ENCODE measurements around the gene EBLN1.

EBLN1 gene

DNA sequence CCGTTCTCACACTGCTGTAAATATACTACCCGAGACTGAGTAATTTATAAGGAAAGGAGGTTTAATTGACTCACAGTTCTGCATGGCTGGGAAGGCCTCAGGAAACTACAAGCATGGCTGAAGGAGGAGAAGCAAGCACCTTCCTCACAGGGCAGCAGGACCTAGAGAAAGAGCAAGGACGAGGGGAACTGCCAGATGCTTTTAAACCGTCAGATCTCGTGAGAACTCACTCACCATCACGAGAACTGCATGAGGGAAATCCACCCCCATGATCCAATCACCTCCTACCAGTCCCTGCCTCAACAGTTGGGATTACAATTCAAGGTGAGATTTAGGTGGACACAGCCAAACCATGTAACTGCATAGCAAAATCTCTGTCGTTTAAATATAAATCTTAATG is at the start of gene EBLN1:
Gene EBLN1, minus strand, starts transcription at position 174 of the 400 bp plus-strand sequence. CDS start 8,032 bp downstream, outside the sequence.
- DNase-seq, result no peak

DNA sequence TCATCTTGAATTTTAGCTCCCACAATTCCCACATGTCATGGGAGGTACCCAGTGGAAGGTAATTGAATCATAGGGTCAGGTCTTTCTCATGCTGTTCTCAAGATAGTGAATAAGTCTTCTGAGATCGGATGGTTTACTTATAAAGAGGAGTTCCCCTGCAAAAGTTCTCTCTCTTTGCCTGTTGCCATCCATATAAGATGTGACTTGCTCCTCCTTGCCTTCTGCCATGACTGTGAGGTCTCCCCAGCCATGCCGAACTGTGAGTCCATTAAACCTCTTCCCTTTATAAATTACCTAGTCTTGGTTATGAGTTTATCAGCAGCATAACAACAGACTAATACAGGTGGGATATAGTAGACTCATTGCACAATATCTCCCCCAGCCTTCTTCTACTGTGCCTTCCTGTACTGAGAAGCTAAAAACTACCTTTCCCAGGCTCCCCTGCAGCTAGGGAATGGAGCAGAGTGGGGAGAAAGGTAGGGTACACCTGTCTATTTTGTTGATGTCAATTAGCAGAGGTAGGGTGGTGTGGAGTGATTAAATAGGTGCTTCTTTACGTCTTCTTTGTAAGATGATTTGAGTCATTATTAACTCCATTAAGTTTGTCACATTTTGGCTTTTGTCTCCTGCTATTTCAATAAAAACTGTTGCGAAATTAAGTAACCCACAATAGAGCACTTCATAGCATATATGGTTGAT is 48.2 kb upstream of the EBLN1 start:
- DNase-seq, result no peak

DNA sequence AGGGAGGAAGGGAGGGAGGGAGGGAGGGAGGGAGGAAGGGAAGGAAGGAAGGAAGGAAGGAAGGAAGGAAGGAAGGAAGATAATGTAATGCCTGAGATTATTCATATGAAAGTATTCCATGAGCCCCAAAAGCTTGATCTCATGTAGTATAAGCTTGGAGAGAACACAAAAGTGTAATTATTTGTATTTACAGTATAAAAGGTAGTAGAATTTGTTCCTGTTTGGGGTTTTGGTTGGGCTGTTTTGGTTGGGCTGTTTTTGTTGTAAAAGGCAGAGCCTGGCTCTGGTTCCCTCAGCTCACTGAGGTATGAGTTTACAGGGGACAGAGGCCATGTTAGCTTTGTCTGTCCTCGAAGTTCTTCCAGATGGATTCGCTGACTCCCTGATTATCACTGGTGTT is 45.3 kb upstream of the EBLN1 start:
- no peak for DNase-seq

DNA sequence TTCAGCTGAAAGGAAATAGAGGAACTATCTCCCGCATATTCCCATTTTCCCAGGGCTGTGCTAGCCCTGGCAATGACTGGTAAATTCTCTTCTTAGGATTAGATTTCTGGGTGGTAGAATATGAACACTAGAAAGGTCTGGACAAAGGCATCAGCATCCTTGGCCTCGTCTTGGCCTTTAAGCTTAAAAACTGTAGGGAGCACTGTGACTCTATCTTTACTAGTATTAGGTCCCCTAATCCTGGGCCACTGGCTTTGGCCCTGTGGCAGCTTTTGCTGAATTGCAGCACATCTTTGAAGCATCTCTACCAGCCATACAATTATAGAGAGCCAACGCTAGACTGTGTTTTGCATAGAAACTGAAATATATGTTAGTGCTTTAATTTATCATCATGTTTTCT is 41.5 kb upstream of the EBLN1 start:
- no peak for DNase-seq

DNA sequence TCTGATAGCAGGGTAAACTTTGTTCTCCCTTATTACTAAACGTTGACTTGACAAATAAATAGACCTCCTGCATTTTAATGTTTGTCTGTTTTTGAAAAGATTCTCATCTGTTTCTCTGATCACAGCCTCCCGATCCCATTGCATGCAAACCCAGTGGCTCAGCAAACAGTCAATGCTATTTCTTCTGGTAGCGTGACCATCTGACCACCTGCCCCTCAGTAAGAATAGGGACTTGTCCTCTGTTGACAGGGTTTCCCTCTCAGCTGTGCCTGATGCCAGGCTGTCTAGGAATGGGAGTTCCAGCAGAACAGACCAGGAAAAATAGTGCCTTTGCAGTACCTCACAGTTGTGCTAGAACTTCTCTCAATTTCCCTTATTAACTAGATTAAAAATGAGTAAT is 40.7 kb upstream of the EBLN1 start:
- no peak for DNase-seq

DNA sequence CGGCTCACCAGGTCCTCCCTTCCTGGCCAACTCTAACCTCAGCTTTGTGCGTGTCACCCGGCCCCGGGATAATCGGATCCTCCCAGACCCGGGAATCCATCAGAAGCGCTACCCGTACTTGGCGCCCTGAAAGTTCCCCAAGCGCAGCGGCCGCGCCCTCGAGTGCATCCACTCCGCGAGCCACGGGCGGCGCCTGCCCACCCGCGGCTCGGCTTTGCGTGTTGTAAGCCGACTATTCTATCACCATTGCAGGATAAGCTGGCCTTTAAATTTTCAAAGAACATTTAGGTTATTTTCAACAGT is 35.7 kb upstream of the EBLN1 start:
- DNase-seq, result no peak

DNA sequence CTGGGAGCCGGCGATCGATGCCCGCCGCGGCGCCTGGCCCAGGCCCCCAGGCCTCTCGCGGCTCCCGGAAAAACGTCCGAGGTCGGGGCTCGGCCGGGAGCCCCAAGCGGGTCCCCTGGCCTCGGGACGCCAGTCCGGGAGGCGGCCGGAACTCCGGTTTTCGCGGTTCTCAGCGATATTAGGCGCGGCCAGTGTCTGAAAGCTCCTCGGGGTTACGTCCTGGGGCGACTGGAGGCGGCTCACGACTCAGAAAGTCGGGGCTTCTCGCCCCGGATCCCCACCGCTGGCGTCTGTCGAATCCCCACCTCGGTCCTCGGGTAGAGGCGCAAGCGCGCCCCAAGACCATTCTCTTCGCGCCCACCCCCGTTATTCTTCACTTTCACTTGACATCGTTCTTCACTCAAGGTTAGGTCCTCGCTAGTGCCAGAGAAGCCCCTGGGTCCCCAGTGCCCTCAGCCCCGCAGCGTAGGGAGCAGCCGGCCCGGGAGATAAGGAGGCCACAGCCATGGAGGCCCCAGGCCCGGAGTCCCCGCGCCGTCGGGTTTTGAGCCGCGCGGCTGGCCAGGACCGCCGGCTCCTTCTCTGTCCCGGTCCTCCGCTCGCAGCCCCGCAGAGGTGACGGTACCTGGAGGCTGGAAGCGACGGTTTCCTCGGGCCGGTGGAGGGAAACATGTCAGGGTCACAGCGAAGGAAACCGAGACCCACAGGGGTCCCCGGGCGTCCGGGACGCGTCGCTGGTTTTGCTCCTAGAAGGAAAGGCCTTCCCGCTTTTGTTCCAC is 35.2 kb upstream of the EBLN1 start:
- no peak for DNase-seq

DNA sequence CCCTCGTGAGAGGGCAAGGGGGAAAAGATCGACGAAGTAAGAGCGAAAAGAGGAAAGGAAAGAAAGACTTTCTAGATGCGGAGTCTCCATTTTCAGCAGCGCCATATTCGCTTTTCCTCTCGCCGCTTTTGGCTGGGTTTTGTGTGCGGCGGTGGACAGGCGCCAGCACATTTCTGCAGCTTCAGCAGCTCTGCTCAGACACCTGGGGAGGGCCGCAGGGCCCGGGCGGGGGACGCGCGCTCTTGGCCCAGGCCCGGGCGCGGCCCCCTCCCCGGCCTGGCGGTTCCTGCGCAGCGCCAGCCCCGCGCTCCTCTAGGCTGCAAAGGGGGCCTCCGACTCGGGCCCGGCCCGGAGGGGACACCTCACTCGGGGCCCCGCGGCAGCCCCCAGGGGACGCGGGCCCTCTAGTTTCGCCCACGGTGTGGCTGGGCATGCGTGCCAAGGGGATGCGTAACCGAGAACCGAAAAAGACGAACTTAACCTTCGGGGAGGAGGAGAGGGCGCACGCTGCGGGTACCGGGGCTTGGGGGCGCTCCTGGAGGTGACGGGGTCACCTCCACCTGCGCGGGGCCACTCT is 34.5 kb upstream of the EBLN1 start:
- DNase-seq, result no peak

DNA sequence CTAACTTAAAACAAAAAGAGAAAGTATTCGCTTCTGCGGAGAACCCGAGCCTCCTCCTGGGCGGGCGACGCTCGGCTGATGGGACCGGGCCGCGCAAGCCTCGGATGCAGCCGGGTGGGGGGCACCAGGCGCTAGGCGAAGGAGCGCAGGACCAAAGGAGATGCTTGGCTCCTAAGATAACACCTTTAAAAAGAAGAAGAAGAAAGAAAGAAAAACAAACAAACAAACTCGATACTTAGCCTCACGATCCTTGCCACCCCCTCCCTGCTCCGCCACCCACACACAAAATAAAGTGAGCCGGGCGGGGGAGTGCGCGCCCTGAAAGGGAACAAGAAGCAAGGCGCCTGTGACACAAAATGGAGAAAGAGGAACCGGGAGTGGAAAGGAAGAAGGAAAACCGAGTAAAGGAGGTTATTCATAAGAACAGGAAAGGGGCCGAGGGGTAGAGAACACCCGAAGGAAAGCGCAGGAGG is 34.0 kb upstream of the EBLN1 start:
- no peak for DNase-seq

DNA sequence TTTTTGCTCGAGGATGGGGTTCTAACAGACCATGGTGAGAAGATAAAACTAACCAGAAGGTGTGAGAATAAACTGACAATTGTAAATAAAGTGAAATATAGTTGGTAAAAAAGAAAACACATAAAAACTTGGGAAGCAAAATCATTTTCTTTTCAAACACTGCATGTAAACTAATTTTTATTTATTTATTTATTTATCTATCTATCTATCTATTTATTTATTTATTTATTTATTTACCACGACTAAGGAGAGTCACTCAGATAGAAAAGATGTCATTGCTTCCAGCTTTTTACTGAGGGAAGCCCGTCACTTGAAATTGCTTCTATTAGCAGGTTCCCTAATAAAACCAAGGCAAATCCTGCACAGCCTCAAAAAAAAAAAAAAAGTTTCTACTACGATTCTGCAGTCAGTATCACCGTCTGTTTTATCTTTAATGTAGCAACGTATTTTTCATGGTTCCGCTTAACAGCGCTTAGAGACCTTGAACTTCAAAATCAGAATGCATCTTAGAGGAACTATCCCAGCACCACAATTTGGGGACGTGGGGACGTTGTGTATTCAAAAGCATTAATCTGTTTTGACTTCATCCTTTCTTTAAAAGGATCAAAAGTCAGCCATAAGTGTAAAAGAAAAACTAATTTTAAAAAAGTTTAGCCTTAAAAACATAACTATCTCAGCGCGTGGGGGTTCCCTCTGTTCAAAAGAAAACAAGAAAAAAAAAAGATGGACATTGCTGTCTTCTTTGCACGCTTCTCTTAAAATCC is 33.3 kb upstream of the EBLN1 start:
- no peak for DNase-seq

DNA sequence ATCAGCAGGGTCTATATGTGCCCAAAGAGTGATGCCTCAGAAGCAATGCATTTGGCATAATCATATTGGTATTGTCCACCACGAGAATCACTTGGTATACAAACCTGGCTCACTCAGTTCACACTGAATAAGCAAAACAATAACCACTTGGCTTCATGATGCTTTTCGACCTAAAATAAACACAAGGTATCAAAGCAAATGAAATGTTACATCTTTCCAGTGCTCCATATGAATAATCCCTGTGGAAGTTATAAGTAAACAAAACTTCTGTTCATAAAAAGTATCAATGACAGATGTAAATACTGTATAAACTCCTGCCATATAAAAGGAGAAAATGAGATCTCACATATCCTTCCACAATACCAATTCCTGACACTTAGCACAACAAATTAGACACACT is 29.8 kb upstream of the EBLN1 start:
- DNase-seq, result no peak

DNA sequence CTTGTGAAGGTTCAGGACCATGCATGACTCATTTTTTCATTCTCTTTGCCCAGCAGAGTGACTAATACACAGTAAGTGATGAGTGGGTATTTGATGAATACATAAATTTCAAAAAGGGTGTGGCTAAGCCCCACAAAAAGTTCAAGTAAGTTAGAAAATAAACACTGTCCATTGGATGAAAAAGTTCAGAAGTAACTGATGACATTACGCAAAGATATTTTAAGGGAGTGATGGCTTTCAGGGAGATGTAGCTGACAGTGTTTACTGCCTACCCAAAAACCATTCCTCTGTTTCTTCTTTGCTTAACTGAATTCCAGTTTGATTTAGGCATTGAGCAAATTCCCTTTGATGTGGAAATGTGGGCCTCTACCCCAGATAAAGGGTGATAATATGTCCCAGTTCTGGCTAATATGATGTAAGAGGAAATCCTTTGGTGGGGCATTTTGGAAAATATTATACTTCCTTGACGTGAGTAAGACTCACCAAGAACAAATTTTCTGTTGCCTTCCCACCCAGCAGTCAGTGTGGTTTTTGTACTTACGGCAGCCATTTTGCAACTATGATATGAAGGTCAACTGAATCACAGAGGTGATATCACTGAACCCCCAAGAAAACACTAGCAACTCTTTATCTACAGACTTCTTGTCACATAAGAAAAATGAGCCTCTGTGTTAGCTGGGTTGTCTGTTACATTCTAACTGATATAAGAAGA is 29.0 kb upstream of the EBLN1 start:
- DNase-seq, result no peak

DNA sequence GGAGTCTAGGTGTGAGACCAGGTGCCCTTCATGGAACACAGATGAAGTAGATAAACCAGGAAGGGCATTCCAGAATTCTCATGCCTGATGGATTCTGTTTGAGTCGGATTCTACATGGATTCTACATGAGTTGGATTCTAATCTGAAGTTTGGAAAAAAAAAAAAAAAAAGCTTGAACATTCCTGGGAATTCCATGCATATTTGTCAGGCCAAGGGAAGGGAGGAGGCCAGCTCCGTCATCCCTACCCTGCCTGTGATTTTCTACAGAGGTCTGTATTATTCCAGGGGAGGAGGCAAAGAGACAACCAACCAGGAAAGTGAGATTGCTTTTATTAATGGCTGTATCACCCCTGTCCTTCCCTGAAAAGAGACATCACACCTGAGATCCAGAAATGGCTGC is 27.8 kb upstream of the EBLN1 start:
- DNase-seq, result no peak

DNA sequence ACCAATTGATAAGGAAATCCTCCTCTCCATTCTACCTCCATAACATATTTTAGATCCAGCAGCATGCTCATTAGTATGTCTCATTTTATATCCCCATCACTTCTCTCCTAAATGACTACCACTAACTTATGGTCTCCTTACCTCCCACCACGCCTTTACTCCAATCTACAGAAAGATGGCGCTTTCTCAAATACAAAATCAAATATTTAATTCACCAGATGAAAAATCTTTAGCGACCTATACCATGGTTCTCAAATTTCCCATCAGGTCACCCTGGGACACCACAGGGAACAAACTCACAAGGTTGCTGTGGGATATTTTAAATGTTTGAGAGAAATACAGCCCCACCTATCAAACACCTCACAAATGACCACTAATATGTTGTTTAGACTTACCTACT is 27.0 kb upstream of the EBLN1 start:
- no peak for DNase-seq

DNA sequence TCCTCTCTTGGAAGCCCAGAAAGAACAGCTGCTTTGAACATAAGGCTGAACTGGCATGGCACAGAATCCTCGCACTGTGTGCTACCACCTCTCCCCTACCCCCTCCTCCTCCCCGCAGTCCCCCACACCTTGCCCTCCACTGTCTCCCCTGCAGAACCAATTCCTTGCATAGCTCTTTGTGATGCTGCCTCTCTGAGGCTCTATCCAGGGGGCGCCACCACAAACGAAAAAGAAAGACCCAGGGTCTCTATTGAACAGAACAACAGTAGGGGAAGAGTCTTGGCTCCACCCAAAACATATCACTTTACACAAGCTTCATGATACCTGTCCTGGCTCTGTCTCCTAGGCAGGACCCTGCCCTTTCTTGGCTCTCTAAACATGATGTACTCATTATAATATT is 26.2 kb upstream of the EBLN1 start:
- no peak for DNase-seq

DNA sequence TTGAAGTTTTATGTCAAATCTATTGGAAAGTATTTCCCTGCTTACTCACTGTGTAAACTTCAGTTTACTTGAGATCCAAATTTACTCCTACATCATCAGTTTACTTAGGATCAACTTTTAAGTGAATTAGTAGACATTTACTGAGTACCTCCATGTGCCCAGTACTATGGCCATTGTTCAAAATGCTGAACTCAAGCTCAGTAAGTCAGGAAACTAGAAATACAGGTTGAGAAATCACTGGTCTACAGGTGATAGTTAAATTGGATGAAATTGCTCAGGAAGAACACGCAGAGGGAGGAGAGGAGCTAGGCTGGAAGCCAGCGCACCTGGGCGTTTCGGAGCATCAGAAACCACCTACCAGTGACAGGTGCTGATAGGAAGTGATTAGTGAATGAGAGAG is 25.5 kb upstream of the EBLN1 start:
- DNase-seq, result no peak

DNA sequence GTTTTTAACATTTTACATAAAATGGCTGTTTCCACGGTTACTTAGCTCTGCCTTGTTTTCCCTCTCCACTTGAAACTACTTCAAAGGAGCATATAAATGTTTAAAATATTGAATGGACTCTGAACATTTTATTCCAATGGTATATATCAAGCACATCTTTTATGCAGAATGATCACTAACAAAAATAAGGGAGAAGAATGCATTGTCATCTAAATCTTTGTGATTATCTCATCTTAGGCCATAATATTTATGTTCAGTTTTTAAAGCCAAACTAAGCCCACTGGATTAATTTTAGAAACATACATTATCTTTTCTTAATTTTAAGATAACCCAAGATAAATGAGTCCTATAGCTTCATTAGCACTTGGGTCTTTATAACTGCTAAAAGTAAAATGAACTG is 13.4 kb upstream of the EBLN1 start:
- no peak for DNase-seq

DNA sequence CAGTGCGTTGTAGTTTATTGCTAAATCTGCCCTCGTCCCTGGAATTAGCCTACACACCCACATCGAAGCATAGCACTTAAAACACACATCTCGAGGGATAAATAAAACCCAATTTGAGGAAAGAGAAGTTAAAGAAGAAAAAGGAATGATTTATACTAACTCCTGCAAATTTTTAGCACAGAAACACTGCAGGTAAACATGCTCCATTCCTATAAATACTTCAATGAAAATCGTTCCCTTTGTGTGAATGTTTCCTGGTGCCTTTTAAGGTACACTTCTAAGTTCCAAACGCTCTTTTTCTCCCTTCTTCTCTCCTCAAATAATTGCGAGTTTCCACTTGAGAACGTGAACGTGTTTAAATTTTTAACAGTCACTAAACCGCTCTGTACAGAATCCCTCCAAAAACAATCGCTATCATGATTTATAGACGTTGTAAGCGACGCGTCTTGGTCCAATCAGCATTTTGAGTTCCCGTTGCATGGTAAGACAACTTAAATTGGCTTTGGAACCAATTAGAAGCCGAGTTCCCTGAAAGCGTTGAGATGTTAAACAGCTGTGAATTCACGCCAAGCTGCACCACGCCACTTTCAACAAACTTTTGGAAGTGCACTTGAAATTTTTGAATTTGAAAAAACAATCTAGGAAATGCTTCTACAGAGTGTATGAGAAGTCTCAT is 12.5 kb upstream of the EBLN1 start:
- no peak for DNase-seq

DNA sequence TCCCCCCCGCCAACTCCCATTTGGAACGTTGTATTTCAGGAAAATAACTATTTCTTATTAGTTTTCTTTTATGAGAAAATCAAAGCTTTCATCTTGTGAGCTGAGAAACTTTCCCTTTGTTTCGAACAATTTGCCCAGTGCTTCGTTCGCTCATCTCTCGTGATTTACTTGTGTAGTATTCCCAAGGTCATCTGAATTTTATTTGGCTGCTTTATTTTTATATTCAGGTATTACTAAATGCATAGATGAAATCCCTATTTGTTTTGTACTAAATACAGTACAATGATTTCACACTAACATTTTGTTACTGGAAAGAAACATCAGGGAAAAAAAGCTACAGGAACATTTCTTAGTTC is 12.0 kb upstream of the EBLN1 start:
- no peak for DNase-seq

DNA sequence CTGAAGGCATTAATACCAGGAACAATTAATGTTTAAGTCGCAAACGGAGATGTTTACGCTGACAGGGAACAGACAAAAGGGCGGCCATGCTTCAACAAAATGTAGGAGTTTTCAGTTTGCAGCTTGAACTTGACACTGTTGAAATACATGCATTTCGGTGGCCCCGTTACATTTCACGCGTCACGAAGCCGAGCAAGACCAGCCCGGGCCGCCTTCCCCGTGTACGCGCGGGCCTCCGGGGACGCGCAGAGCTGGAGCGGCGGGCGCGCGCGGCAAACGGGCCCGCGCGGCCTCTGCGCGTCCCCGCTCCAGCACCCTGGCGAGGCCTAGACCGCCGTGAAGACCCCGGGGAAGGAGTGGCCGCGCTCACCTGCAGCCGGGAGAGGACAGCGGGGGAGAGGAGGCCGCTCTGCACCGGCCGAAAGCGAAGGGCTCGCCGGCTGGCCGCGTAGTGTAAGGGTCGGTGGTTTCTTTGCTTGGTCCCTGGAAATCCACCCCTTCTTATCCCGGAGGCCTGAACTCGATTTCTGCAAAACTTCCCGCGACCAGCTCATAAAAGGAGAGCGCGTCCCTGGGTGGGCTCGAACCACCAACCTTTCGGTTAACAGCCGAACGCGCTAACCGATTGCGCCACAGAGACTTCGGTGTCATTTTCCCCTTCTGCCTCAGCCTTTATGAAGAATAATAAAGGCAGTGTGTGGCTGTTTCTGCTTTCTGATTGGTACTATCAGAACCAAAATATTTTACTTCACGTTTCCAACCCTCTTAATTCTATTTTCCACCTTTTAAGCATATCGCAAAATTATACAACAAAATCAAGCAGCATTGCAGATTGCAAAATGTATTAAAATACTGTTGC is 11.4 kb upstream of the EBLN1 start:
- peak; percentile 30 for DNase-seq

DNA sequence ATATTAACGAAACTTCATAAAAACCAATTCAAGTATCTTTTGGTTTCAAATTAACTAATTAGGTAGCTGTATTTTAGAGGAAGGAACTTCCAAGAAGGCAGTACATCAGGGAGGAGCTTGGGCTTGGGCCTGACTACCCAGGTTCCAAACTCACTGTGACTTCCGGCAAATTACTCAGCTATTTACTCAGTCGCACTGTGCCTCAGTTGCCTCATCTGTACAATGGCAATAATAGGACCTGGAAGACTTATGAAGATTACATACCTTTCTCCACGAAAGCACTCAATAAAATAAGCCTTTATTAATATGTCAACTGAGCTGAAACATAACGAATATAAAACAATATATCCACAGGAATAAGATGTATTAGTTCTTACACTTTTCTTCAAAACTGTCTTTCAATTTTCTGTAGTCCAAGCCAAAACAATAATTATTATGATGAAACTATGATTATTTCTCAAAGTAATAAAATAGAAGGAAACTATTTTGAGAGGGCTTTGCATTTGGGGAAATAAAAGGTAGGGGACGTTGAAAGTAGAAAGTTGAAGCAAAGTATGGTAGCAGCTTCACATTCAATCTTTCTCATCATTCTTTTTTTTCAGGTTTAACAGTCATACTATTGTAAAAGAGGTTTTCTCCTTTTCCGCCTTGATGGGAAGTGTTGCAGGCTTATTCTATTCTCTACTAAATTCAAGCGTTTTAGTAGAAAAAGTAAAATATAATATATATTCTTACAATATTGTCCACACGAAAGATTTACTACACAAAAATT is 10.5 kb upstream of the EBLN1 start:
- DNase-seq, result no peak
